Measurements from ENCODE around the gene RASSF7.

RASSF7 gene

DNA sequence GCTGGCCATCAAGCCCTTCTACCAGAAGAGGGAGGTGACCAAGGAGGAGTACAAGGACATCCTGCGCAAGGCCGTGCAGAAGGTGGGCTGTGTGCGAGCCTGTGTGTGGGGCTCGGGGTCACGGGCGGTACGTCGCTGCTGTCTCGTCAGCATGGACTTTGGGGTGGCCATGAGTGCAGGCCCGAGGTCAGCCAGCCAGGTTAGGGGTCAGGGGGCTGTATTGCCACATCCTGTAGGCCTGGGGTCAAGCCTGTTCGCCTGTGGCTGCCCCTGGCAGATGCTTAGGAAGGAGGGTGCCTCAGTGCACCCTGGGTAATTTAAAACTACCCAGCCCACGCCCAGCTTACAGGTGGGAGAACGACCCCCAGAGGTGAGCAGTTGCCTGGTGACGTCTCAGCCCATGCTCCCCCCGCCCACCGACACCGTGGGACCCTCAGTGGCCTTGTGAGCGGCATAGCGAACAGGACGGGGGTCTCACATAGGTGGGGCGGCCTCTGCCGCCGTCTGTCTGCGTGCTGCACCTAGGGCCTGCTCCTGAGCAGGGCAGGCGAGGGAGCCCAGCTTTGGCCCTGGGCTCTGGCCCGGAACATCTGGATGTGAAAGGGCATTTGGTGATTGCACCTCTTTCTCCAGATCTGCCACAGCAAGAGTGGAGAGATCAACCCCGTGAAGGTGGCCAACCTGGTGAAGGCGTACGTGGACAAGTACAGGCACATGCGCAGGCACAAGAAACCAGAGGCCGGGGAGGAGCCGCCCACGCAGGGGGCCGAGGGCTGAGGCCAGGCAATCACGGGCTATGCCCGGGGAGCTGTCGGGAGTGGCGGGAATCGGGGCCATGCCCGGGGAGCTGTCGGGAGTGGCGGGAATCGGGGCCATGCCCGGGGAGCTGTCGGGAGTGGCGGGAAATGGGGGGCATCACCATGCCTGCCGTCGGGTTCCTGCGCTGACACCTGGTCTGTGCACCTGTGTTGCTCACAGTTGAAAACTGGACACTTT lies 50.5 kb downstream of the RASSF7 start:
- no peak overlapping the region for H3K27ac ChIP-seq
- H3K27me3 ChIP-seq, result no peaks in the 10 kb centered on the region
- peaks cover 91% of the 10 kb centered on the region for H3K36me3 ChIP-seq
- TF ChIP-seq, protein P1, sequence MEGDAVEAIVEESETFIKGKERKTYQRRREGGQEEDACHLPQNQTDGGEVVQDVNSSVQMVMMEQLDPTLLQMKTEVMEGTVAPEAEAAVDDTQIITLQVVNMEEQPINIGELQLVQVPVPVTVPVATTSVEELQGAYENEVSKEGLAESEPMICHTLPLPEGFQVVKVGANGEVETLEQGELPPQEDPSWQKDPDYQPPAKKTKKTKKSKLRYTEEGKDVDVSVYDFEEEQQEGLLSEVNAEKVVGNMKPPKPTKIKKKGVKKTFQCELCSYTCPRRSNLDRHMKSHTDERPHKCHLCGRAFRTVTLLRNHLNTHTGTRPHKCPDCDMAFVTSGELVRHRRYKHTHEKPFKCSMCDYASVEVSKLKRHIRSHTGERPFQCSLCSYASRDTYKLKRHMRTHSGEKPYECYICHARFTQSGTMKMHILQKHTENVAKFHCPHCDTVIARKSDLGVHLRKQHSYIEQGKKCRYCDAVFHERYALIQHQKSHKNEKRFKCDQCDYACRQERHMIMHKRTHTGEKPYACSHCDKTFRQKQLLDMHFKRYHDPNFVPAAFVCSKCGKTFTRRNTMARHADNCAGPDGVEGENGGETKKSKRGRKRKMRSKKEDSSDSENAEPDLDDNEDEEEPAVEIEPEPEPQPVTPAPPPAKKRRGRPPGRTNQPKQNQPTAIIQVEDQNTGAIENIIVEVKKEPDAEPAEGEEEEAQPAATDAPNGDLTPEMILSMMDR (IDR thresholded peaks at IDR 0.05), result no peak
- no peak overlapping the region for H3K4me3 ChIP-seq (ENCODE audit: low read depth in 1 of 2, low read length in 1 of 2)
- peaks cover 22 to 23% of the 10 kb centered on the region in 2 experiments for H3K4me1 ChIP-seq (ENCODE audit: control insufficient read depth in 1 of 2, insufficient read depth in 1 of 2, low read depth in 1 of 2, low read length in 1 of 2)
- no peaks in the 10 kb centered on the region for H3K9me3 ChIP-seq

DNA sequence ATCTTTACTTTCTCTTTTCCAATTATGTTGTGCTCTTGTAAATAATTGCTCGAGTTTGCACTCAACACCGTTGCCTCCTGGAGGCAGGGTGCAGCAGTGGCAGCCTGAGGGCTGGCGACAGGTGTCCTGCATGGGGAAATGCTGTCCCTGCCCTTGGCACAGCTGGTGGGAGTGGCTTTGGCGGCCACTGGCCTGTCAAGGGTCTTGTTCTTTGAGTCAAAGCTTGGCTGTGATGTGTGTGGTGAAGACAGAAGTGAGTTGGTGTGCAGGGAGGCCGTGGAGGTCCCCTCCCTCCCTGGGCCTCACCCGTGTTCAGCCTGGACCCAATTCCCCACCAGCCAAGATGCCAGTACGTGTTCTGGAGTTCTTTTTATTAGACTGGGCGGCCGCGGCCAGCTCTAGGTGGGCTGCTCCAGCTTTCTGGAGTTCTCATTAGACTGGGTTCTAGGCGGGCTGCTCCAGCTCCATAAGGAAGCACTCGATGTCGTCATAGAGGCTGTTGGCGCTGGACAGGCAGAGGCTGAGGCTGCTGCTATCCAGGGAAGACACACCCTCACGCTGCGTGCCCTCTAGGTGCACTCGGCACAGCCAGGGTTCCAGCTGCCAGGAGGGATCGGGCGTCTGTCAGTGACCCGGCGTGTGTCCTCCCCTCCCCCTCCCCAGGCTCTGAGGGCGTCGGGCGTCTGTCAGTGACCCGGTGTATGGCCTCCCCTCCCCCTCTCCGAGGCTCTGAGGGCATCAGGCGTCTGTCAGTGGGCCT lies 51.6 kb downstream of the RASSF7 start:
- Histone ChIP-seq H3K27ac (peak overlapping the region; percentile 61), H3K36me3 (peaks cover 80% of the 10 kb centered on the region), H3K4me1 (ENCODE audit: control insufficient read depth in 1 of 2, insufficient read depth in 1 of 2, low read depth in 1 of 2, low read length in 1 of 2) (peaks cover 31 to 32% of the 10 kb centered on the region in 2 experiments), H3K9me3 (no peaks in the 10 kb centered on the region), H3K27me3 (no peaks in the 10 kb centered on the region), H3K4me3 (ENCODE audit: low read depth in 1 of 2, low read length in 1 of 2) (no peak overlapping the region)
- TF ChIP-seq, protein P1 (IDR thresholded peaks at IDR 0.05), result no peak

DNA sequence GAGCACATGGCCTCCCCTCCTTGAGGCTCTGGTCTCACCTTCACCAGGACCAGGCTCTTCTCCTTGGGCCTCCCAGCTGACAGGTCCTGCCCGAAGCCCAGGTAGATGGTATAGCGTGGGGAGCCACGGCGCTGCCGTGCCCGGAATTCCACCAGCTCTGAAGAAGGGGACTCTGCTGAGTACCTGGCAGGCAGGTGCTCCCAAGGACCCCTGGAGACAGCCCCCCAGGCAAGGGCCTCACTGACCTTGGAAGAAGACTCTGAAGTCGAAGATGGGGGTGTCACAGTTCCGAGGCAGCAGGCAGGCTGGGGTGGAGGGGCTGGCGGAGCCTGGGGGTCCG lies 52.2 kb downstream of the RASSF7 start:
- H3K36me3 ChIP-seq, result peaks cover 75% of the 10 kb centered on the region

DNA sequence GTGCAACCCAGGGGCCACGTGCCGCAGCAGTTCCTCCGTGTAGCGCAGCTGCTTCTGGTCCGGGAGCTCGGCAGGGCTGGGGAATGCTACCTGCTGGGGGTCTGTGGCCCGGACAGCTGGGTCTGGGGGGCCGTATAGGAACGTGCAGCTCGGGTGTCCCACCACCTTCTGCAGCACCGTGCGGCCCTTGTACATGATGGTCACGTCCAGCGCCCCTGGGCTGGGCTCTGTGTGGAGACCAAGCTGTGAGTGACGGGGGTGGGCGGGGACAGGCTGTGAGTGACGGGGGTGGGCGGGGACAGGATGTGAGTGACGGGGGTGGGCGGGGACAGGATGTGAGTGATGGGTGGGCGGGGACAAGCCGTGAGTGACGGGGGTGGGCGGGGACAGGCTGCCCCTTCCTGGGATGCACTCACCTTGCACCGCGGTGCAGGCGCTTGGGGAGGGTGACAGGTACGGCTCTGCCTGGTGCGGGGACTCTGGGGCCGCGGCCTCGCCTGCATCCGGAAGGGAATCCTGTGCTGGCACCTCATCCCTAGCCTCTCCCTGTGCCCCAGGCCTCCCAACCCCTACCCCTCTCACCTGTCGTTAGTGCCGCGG lies 52.7 kb downstream of the RASSF7 start:
- Histone ChIP-seq H3K4me3 (ENCODE audit: low read depth in 1 of 2, low read length in 1 of 2) (peak overlapping the region in 1 of 2 experiments; percentile 86), H3K4me1 (ENCODE audit: control insufficient read depth in 1 of 2, insufficient read depth in 1 of 2, low read depth in 1 of 2, low read length in 1 of 2) (peaks cover 31 to 32% of the 10 kb centered on the region in 2 experiments), H3K27ac (peak overlapping the region; percentile 92), H3K27me3 (no peaks in the 10 kb centered on the region), H3K36me3 (peaks cover 69% of the 10 kb centered on the region), H3K9me3 (no peaks in the 10 kb centered on the region)
- TF ChIP-seq, protein P1 (IDR thresholded peaks at IDR 0.05), result no peak

More for the DNA sequence above, 52.2 kb downstream of the RASSF7 start:
- H3K27me3 ChIP-seq, result no peaks in the 10 kb centered on the region
- H3K4me3 ChIP-seq (ENCODE audit: low read depth in 1 of 2, low read length in 1 of 2), result no peak overlapping the region
- peaks cover 31 to 32% of the 10 kb centered on the region in 2 experiments for H3K4me1 ChIP-seq (ENCODE audit: control insufficient read depth in 1 of 2, insufficient read depth in 1 of 2, low read depth in 1 of 2, low read length in 1 of 2)
- H3K9me3 ChIP-seq, result no peaks in the 10 kb centered on the region
- TF ChIP-seq, protein P1 (IDR thresholded peaks at IDR 0.05), result no peak
- peak overlapping the region; percentile 61 for H3K27ac ChIP-seq
